HL-60 (cell line): ENCODE results near the gene SLC12A3.

ENCODE experiments used
- DNase-seq, 2 experiments: peaks; one replicate each; pipeline ENCODE4 v3.0.0-alpha.2; 2010 to 2020; ENCODE audit warnings: low read depth in 1 of 2, low spot score in 1 of 2
- H3K27ac ChIP-seq: fragments of 250-450 bp; sonication (Bioruptor Pico); replicated peaks from 2 replicates; pipeline ENCODE4 v1.5.1; 2020; ENCODE audit warnings: mild to moderate bottlenecking, moderate library complexity
- H3K27me3 ChIP-seq: fragments of 250-450 bp; sonication (Bioruptor Pico); 2 replicates; pipeline ENCODE4 v1.5.1; 2021; ENCODE audit warnings: mild to moderate bottlenecking, moderate library complexity; ENCODE audit not compliant: insufficient read depth, poor library complexity, severe bottlenecking
- H3K4me3 ChIP-seq: replicated peaks from 2 replicates; pipeline ENCODE4 v1.5.1; 2011; ENCODE audit warnings: mild to moderate bottlenecking, control low read depth, low read length; ENCODE audit not compliant: insufficient read depth
- GABPA ChIP-seq: IDR thresholded peaks from 2 replicates; pipeline ENCODE4 v1.6.1; 2012; ENCODE audit warnings: low read depth
- POLR2AphosphoS5 ChIP-seq: IDR thresholded peaks from 2 replicates; pipeline ENCODE4 v1.6.1; 2012; ENCODE audit warnings: low read depth
- SPI1 ChIP-seq: IDR thresholded peaks from 2 replicates; pipeline ENCODE4 v1.6.1; 2012; ENCODE audit warnings: low read depth, mild to moderate bottlenecking, borderline replicate concordance
- TF ChIP-seq, protein P1 (sequence below): IDR thresholded peaks from 2 replicates; pipeline ENCODE4 v1.6.1; 2012; ENCODE audit warnings: low read depth; ENCODE audit not compliant: insufficient replicate concordance
- TF ChIP-seq, protein P2 (sequence below): IDR thresholded peaks from one replicate; pipeline ENCODE4 v1.5.1; 2011; ENCODE audit warnings: low read length, control low read depth, inconsistent platforms; ENCODE audit not compliant: insufficient read depth

Gene SLC12A3

DNA sequence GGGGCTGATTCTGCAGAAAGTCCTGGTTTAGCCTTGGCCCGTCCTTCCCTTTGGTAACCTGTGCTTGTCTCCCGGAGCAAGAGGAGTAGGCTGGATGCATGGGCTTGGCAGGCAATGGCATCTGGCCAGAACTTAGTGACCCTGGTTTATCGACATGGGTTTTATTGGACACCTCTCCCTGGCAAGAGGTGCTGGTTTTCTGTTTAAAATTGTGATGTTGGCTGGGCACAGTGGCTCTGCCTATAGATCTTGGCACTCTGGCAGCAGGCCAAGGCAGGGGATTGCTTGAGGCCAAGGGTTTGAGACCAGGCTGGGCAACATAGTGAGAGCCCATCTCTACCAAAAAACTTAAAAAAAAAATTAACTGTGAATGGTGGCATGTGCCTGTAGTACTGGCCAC lies 31.2 kb downstream of the SLC12A3 start:
- Histone ChIP-seq H3K4me3 (no peak overlapping the region), H3K27ac (no peak overlapping the region), H3K27me3 (no peaks in the 10 kb centered on the region)
- DNase-seq = no peak
- TF ChIP-seq, protein P1, sequence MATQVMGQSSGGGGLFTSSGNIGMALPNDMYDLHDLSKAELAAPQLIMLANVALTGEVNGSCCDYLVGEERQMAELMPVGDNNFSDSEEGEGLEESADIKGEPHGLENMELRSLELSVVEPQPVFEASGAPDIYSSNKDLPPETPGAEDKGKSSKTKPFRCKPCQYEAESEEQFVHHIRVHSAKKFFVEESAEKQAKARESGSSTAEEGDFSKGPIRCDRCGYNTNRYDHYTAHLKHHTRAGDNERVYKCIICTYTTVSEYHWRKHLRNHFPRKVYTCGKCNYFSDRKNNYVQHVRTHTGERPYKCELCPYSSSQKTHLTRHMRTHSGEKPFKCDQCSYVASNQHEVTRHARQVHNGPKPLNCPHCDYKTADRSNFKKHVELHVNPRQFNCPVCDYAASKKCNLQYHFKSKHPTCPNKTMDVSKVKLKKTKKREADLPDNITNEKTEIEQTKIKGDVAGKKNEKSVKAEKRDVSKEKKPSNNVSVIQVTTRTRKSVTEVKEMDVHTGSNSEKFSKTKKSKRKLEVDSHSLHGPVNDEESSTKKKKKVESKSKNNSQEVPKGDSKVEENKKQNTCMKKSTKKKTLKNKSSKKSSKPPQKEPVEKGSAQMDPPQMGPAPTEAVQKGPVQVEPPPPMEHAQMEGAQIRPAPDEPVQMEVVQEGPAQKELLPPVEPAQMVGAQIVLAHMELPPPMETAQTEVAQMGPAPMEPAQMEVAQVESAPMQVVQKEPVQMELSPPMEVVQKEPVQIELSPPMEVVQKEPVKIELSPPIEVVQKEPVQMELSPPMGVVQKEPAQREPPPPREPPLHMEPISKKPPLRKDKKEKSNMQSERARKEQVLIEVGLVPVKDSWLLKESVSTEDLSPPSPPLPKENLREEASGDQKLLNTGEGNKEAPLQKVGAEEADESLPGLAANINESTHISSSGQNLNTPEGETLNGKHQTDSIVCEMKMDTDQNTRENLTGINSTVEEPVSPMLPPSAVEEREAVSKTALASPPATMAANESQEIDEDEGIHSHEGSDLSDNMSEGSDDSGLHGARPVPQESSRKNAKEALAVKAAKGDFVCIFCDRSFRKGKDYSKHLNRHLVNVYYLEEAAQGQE = no peak
- TF ChIP-seq SPI1 (no peak), POLR2AphosphoS5 (no peak), GABPA (no peak)
- TF ChIP-seq, protein P2, sequence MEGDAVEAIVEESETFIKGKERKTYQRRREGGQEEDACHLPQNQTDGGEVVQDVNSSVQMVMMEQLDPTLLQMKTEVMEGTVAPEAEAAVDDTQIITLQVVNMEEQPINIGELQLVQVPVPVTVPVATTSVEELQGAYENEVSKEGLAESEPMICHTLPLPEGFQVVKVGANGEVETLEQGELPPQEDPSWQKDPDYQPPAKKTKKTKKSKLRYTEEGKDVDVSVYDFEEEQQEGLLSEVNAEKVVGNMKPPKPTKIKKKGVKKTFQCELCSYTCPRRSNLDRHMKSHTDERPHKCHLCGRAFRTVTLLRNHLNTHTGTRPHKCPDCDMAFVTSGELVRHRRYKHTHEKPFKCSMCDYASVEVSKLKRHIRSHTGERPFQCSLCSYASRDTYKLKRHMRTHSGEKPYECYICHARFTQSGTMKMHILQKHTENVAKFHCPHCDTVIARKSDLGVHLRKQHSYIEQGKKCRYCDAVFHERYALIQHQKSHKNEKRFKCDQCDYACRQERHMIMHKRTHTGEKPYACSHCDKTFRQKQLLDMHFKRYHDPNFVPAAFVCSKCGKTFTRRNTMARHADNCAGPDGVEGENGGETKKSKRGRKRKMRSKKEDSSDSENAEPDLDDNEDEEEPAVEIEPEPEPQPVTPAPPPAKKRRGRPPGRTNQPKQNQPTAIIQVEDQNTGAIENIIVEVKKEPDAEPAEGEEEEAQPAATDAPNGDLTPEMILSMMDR = no peak

DNA sequence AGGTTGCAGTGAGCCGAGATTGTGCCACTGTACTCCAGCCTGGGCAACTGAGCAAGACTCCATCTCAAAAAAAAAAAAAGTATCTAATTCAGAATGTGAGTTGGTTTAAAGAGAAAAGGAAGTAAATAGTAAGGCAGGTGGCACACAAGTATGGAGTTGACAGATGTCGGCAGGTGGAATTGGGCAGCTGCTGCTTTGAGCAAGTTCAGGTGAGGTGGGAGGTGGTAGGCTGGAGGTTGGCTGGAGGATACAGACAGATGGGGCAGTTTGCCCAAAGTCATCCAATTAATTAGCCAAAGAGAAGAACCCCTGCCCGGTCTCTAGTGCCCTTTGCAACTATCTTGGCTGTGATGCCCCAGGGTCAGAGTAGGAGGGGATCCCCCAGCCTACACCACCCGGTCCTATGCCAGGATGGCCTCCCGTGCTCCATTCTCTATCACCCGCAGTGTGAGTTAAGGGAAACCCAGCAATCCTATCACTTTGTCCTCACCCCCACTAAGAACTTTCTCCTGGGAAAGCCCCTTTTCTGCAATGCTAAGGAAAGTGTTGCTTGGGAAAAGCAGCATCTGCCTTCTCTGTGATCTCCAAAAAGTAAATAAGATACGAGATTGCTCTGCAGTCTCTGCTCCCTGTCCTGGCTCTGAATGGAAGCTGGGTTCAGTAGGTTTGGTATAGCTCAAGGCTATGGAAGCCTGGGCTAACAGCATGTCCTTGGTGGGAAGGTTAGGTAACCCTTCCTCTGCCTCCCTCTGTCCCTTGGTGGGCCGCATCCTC lies 32.2 kb downstream of the SLC12A3 start:
- H3K27ac ChIP-seq = no peak overlapping the region
- H3K27me3 ChIP-seq = no peaks in the 10 kb centered on the region
- H3K4me3 ChIP-seq = no peak overlapping the region
- no peak for TF ChIP-seq GABPA
- TF ChIP-seq, protein P1 = no peak
- no peak for TF ChIP-seq SPI1
- TF ChIP-seq POLR2AphosphoS5 = no peak
- TF ChIP-seq, protein P2 = no peak
- DNase-seq = no peak

DNA sequence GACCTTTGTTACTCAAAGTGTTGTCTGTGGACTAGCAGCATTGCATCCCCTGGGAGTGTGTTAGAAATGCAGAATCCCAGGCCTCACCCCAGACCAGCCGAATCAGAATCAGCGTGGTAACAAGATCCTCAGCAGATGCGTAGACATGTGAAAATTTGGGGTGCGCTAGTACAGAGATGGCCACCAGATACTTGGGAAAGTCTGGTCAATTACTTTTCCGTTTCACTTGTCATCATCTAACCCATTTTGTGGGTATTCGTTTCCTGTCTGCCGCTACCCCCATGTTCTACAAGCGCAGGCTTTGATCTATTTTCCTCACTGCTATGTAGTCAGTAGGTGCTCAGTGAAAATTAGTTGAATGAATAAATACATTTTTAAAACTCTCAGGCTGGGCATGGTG lies 33.8 kb downstream of the SLC12A3 start:
- no peak for DNase-seq
- TF ChIP-seq, protein P1 = no peak
- TF ChIP-seq, protein P2 = no peak
- TF ChIP-seq GABPA = no peak
- no peak for TF ChIP-seq POLR2AphosphoS5
- no peak for TF ChIP-seq SPI1
- Histone ChIP-seq H3K27me3 (no peaks in the 10 kb centered on the region), H3K27ac (no peak overlapping the region), H3K4me3 (no peak overlapping the region)
